SK-N-SH (cell line): ENCODE data around the gene RPL29.

ENCODE experiments used
- CTCF ChIP-seq: fragments of 200-600 bp; sonication (generic); IDR thresholded peaks from 2 replicates; pipeline ENCODE4 v1.6.1; 2017; ENCODE audit warnings: antibody characterized with exemption, mild to moderate bottlenecking, moderate library complexity
- ELF1 ChIP-seq: IDR thresholded peaks from 2 replicates; pipeline ENCODE4 v1.4.0; 2012
- EP300 ChIP-seq, 2 experiments: IDR thresholded peaks; 2 replicates each; pipeline versions ENCODE4 v1.4.0 to v1.6.1; 2012; ENCODE audit warnings: borderline replicate concordance in 1 of 2, low read depth in 1 of 2, low read length in 1 of 2
- FOSL2 ChIP-seq: IDR thresholded peaks from 2 replicates; pipeline ENCODE4 v1.4.0; 2012; ENCODE audit warnings: low read depth, mild to moderate bottlenecking, moderate library complexity, borderline replicate concordance
- JUND ChIP-seq: IDR thresholded peaks from 2 replicates; pipeline ENCODE4 v1.4.0; 2012
- MEF2A ChIP-seq: IDR thresholded peaks from 2 replicates; pipeline ENCODE4 v1.4.0; 2012; ENCODE audit warnings: low read depth, borderline replicate concordance
- POLR2AphosphoS5 ChIP-seq: IDR thresholded peaks from 2 replicates; pipeline ENCODE4 v1.6.1; 2012; ENCODE audit warnings: low read depth, low read length
- RAD21 ChIP-seq: IDR thresholded peaks from 2 replicates; pipeline ENCODE4 v1.6.1; 2012; ENCODE audit warnings: mild to moderate bottlenecking, low read length
- RCOR1 ChIP-seq: fragments of 150-350 bp; IDR thresholded peaks from 2 replicates; pipeline ENCODE4 v1.6.1; 2017; ENCODE audit warnings: antibody characterized with exemption, low read length
- REST ChIP-seq: IDR thresholded peaks from 2 replicates; pipeline ENCODE4 v1.6.1; 2012; ENCODE audit warnings: mild to moderate bottlenecking, low read depth, low read length, moderate library complexity
- SIN3A ChIP-seq: IDR thresholded peaks from 2 replicates; pipeline ENCODE4 v1.6.1; 2012; ENCODE audit warnings: low read depth, mild to moderate bottlenecking, low read length, moderate library complexity, borderline replicate concordance
- USF2 ChIP-seq: fragments of 150-350 bp; IDR thresholded peaks from 2 replicates; pipeline ENCODE4 v1.6.1; 2017; ENCODE audit warnings: antibody characterized with exemption, low read length, low read depth, borderline replicate concordance
- YY1 ChIP-seq: IDR thresholded peaks from 2 replicates; pipeline ENCODE4 v1.4.0; 2012; ENCODE audit warnings: low read depth, mild to moderate bottlenecking
- ZBTB33 ChIP-seq: IDR thresholded peaks from 2 replicates; pipeline ENCODE4 v1.4.0; 2012; ENCODE audit warnings: low read depth, borderline replicate concordance

- no peak for TF ChIP-seq CTCF
- no peak for TF ChIP-seq REST
- TF ChIP-seq RCOR1 = no peak
- no peak for TF ChIP-seq ELF1
- no peak for TF ChIP-seq EP300 (IDR thresholded peaks at IDR 0.05; ENCODE audit: borderline replicate concordance in 1 of 2, low read depth in 1 of 2, low read length in 1 of 2)
- TF ChIP-seq POLR2AphosphoS5 = no peak
- no peak for TF ChIP-seq FOSL2
- TF ChIP-seq JUND = no peak
- TF ChIP-seq ZBTB33 = no peak
- no peak for TF ChIP-seq MEF2A
- 0 out of 2 replicates have a peak, but pooled peaks have one; percentile 16 for TF ChIP-seq RAD21
- no peak for TF ChIP-seq SIN3A
- no peak for TF ChIP-seq USF2
- no peak for TF ChIP-seq YY1
Observed at GRCh38 chr3:52036829-52037228, 41.1 kb upstream of the RPL29 start.
